ENCODE results near the gene CACNA1C. TPM values are rescaled to one million over a fixed set of nuclear protein-coding genes. Genes with fewer than 3 reads are reported as not detected.

The CACNA1C gene
- total and polyA plus RNA-seq, 2 donors from 2014 or later = 1.6 to 17.4 TPM

DNA sequence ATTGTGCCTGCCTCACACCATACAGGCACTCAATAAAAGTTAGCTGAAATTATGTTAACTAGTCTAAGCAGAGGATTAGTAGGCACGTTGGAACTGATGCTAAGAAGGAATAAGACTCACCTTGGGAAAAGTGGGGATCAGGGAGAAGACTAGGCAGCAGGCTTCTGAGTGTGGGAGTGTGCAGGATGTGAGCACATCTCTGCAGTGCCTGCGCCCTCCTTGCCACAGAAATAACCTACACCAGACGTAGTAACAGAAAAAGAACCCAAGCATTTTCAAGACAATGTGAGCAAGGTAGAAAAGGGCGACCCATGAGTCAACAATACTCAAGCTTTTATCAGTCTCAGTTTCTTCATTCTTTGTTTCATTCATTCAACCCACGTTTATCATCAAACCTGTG, 113.9 kb downstream of the CACNA1C start:
- Histone ChIP-seq H3K4me3 (ENCODE audit: low read length in 3 of 3) (no peak overlapping the region), H3K9ac (ENCODE audit: low read length in 3 of 3) (no peak overlapping the region), H3K27ac (ENCODE audit: low read depth in 2 of 2, low read length in 2 of 2) (no peak overlapping the region), H3K27me3 (ENCODE audit: control insufficient read depth, insufficient read depth, low read length) (no peaks in the 10 kb centered on the region), H3K4me1 (ENCODE audit: control insufficient read depth in 2 of 3, insufficient read depth in 2 of 3, low read depth in 1 of 3, low read length in 3 of 3) (peaks cover 0 to 4% (median 0%) of the 10 kb centered on the region in 3 donors), H3K36me3 (ENCODE audit: control insufficient read depth in 2 of 3, insufficient read depth in 3 of 3, low read length in 3 of 3) (no peaks in the 10 kb centered on the region), H3K9me3 (ENCODE audit: control insufficient read depth in 2 of 3, insufficient read depth in 1 of 3, low read length in 3 of 3) (peaks cover 0 to 15% (median 0%) of the 10 kb centered on the region in 3 donors)
- FAIRE-seq (no peak), DNase-seq (no peak)
- TF ChIP-seq, protein P1, sequence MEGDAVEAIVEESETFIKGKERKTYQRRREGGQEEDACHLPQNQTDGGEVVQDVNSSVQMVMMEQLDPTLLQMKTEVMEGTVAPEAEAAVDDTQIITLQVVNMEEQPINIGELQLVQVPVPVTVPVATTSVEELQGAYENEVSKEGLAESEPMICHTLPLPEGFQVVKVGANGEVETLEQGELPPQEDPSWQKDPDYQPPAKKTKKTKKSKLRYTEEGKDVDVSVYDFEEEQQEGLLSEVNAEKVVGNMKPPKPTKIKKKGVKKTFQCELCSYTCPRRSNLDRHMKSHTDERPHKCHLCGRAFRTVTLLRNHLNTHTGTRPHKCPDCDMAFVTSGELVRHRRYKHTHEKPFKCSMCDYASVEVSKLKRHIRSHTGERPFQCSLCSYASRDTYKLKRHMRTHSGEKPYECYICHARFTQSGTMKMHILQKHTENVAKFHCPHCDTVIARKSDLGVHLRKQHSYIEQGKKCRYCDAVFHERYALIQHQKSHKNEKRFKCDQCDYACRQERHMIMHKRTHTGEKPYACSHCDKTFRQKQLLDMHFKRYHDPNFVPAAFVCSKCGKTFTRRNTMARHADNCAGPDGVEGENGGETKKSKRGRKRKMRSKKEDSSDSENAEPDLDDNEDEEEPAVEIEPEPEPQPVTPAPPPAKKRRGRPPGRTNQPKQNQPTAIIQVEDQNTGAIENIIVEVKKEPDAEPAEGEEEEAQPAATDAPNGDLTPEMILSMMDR (IDR thresholded peaks at IDR 0.05; ENCODE audit: borderline replicate concordance, extremely low read depth, insufficient read depth) = no peak
- intact Hi-C loops (cut with DNase I) = no loop called here

DNA sequence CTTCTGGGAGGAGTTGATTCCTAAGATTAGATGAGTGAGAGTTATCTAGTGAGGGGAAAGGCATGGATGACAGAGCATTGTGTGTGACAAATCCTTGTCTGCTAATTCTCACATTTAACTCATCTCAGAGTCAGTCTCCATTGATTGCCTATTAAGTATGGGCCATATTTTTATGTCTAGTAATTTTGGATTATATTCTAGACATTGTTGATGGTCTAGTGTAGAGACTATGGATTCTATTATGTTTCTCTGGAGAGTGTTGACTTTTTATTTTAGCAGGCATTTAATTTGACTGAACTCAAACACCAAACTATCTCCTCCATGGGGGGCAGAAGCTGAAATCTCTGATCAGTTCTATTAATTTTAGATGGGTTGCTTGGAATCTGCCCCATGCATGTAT, 114.4 kb downstream of the CACNA1C start:
- TF ChIP-seq, protein P1 (IDR thresholded peaks at IDR 0.05; ENCODE audit: borderline replicate concordance, extremely low read depth, insufficient read depth) = no peak
- intact Hi-C loops (cut with DNase I) = no loop called here

DNA sequence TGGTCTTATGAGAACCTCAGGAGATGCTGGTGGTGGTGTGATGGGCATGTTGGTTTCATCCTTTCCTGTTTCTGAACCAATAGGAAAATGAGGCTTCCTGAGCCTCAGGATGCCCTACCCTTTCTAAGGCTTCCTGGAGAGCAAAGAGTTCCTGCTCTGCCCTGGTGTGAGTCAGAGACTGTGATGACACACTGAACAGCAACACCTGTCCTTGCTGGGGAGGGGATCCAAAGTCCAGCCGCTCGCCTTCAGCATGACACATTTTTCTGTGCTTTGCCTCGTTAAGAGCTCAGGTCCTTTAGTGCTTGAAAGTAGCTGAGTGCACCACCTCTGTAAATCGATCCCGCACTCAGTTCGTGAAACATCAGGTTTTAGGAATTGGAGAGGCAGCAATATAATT, 116.0 kb downstream of the CACNA1C start:
- H3K4me3 ChIP-seq (ENCODE audit: low read length in 3 of 3) = no peak overlapping the region

More for the DNA sequence above, 114.4 kb downstream of the CACNA1C start:
- Histone ChIP-seq H3K27me3 (ENCODE audit: control insufficient read depth, insufficient read depth, low read length) (no peaks in the 10 kb centered on the region), H3K36me3 (ENCODE audit: control insufficient read depth in 2 of 3, insufficient read depth in 3 of 3, low read length in 3 of 3) (no peaks in the 10 kb centered on the region), H3K9ac (ENCODE audit: low read length in 3 of 3) (no peak overlapping the region), H3K9me3 (ENCODE audit: control insufficient read depth in 2 of 3, insufficient read depth in 1 of 3, low read length in 3 of 3) (peaks cover 0 to 15% (median 0%) of the 10 kb centered on the region in 3 donors), H3K4me3 (ENCODE audit: low read length in 3 of 3) (no peak overlapping the region), H3K4me1 (ENCODE audit: control insufficient read depth in 2 of 3, insufficient read depth in 2 of 3, low read depth in 1 of 3, low read length in 3 of 3) (peaks cover 0 to 4% (median 0%) of the 10 kb centered on the region in 3 donors), H3K27ac (ENCODE audit: low read depth in 2 of 2, low read length in 2 of 2) (no peak overlapping the region)
- DNase-seq (no peak), FAIRE-seq (no peak)

More for the DNA sequence above, 116.0 kb downstream of the CACNA1C start:
- intact Hi-C loops (cut with DNase I) = no loop called here
- TF ChIP-seq, protein P1 (IDR thresholded peaks at IDR 0.05; ENCODE audit: borderline replicate concordance, extremely low read depth, insufficient read depth) = no peak
- no peak overlapping the region for H3K9ac ChIP-seq (ENCODE audit: low read length in 3 of 3)
- no peaks in the 10 kb centered on the region for H3K27me3 ChIP-seq (ENCODE audit: control insufficient read depth, insufficient read depth, low read length)
- peaks cover 0 to 4% (median 0%) of the 10 kb centered on the region in 3 donors for H3K4me1 ChIP-seq (ENCODE audit: control insufficient read depth in 2 of 3, insufficient read depth in 2 of 3, low read depth in 1 of 3, low read length in 3 of 3)
- no peak for DNase-seq
- FAIRE-seq = no peak
- H3K9me3 ChIP-seq (ENCODE audit: control insufficient read depth in 2 of 3, insufficient read depth in 1 of 3, low read length in 3 of 3) = peaks cover 0 to 15% (median 0%) of the 10 kb centered on the region in 3 donors
- H3K36me3 ChIP-seq (ENCODE audit: control insufficient read depth in 2 of 3, insufficient read depth in 3 of 3, low read length in 3 of 3) = no peaks in the 10 kb centered on the region
- H3K27ac ChIP-seq (ENCODE audit: low read depth in 2 of 2, low read length in 2 of 2) = no peak overlapping the region
